Natural killer cell (primary cell): ENCODE results near the gene RTL1. TPM values are rescaled to one million over a fixed set of nuclear protein-coding genes. Genes with fewer than 3 reads are reported as not detected.

Experiments
- ATAC-seq, 3 donors: fragments of 150-1000 bp in 2 of 3; fragments of 200-7000 bp in 1 of 3; cut with Tn5 transposase; 1 replicate in 1 of 3; 2 replicates in 2 of 3; pipeline ENCODE4 v1.10.0; 2021; ENCODE audit warnings: mild to moderate bottlenecking in 2 of 3, moderate library complexity in 2 of 3
- DNase-seq, 2 donors: peaks; one replicate each; pipeline versions ENCODE4 v3.0.0 to v3.0.0-alpha.2; 2013 to 2021; ENCODE audit warnings: mixed read lengths in 1 of 2
- H3K27ac ChIP-seq: one replicate; pipeline ENCODE4 v1.5.1; 2013; ENCODE audit warnings: mild to moderate bottlenecking, low read length
- H3K27me3 ChIP-seq: one replicate; pipeline ENCODE4 v1.6.1; 2013; ENCODE audit warnings: low read length; ENCODE audit not compliant: control insufficient read depth, insufficient read depth
- H3K36me3 ChIP-seq: one replicate; pipeline ENCODE4 v1.6.1; 2013; ENCODE audit warnings: low read length; ENCODE audit not compliant: control insufficient read depth, insufficient read depth
- H3K4me1 ChIP-seq: one replicate; pipeline ENCODE4 v1.6.1; 2013; ENCODE audit warnings: low read length; ENCODE audit not compliant: control insufficient read depth, insufficient read depth
- H3K4me3 ChIP-seq: one replicate; pipeline ENCODE4 v1.5.1; 2013; ENCODE audit warnings: low read length
- H3K9me3 ChIP-seq: one replicate; pipeline ENCODE4 v1.6.1; 2013; ENCODE audit warnings: low read length; ENCODE audit not compliant: control insufficient read depth, insufficient read depth
- H3K27ac Mint-ChIP-seq, 2 donors: one replicate each; pipeline ENCODE4 v1.8.0; 2022; ENCODE audit warnings: mild to moderate bottlenecking in 2 of 2, mixed read lengths in 2 of 2, moderate library complexity in 1 of 2
- H3K27me3 Mint-ChIP-seq, 2 donors: one replicate each; pipeline ENCODE4 v1.8.0; 2022; ENCODE audit warnings: low read depth in 2 of 2, mixed read lengths in 2 of 2
- H3K36me3 Mint-ChIP-seq: one replicate; pipeline ENCODE4 v1.8.0; 2022; ENCODE audit warnings: mixed read lengths
- H3K4me1 Mint-ChIP-seq, 2 donors: one replicate each; pipeline ENCODE4 v1.8.0; 2022; ENCODE audit warnings: mixed read lengths in 2 of 2
- H3K4me3 Mint-ChIP-seq: one replicate; pipeline ENCODE4 v1.8.0; 2022; ENCODE audit warnings: mild to moderate bottlenecking, moderate library complexity, mixed read lengths
- H3K9me3 Mint-ChIP-seq, 2 donors: one replicate each; pipeline ENCODE4 v1.8.0; 2022; ENCODE audit warnings: mixed read lengths in 2 of 2
- WGBS: methylation state at CpG from one replicate; pipeline ENCODE4 v1.1.7; 2013; ENCODE audit warnings: missing lambda C conversion rate; ENCODE audit not compliant: insufficient coverage; 5-methylcytosine and 5-hydroxymethylcytosine counted together
- intact Hi-C: fragments of 100-400 bp; cut with micrococcal nuclease; formaldehyde crosslinking; loops from one replicate; pipeline ENCODE4 v1.14.2; 2022
- total RNA-seq, 4 donors: library from RNA; stranded (reverse); fragments of 120-200 nt in 1 of 4; gene quantifications; one replicate each; pipeline versions ENCODE4 v1.2.3 to v1.2.4, GENCODE V29; 2013 to 2022
- TF ChIP-seq, protein P1 (sequence below): fragments of 200-600 bp; IDR thresholded peaks from one replicate; pipeline ENCODE4 v1.8.0; 2022; ENCODE audit warnings: antibody characterized with exemption

Gene RTL1
- total RNA-seq, 3 donors from 2014 or later (not counting 1 experiment from before 2014, with no cell fraction given) = not detected

DNA sequence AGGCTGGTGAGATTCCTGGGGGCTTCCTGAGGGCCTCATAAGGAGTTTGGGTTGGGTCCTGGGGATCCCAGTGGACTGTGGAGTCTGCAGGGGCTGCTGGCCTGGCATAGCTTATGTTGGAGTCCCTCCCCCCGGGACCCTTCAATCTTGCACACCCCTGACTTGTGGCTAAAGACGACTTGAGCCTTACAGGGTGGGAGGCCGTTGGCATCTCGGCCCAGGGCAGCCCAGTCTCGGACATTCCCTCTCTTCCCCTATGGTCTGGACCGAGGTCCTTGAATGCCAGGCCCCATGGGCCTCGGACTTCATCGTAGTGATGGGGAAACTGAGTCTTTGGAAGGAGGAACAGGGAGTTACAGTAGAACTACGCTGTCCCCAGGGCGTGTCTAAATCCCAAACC lies 12.5 kb downstream of the RTL1 start:
- no peaks in the 10 kb centered on the region for H3K36me3 Mint-ChIP-seq
- H3K4me3 ChIP-seq = no peak overlapping the region
- H3K4me1 ChIP-seq = no peaks in the 10 kb centered on the region
- no peaks in the 10 kb centered on the region for H3K9me3 ChIP-seq
- H3K4me3 Mint-ChIP-seq = no peak overlapping the region
- H3K27me3 ChIP-seq = no peaks in the 10 kb centered on the region
- intact Hi-C loops = no loop called here
- TF ChIP-seq, protein P1, sequence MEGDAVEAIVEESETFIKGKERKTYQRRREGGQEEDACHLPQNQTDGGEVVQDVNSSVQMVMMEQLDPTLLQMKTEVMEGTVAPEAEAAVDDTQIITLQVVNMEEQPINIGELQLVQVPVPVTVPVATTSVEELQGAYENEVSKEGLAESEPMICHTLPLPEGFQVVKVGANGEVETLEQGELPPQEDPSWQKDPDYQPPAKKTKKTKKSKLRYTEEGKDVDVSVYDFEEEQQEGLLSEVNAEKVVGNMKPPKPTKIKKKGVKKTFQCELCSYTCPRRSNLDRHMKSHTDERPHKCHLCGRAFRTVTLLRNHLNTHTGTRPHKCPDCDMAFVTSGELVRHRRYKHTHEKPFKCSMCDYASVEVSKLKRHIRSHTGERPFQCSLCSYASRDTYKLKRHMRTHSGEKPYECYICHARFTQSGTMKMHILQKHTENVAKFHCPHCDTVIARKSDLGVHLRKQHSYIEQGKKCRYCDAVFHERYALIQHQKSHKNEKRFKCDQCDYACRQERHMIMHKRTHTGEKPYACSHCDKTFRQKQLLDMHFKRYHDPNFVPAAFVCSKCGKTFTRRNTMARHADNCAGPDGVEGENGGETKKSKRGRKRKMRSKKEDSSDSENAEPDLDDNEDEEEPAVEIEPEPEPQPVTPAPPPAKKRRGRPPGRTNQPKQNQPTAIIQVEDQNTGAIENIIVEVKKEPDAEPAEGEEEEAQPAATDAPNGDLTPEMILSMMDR = no peak
- 84% methylated on average over 9 of the region's 10 CpGs for WGBS
- no peak for DNase-seq
- H3K27me3 Mint-ChIP-seq = peaks cover 14 to 21% of the 10 kb centered on the region in 2 donors
- no peaks in the 10 kb centered on the region for H3K36me3 ChIP-seq
- no peak for ATAC-seq
- no peak overlapping the region for H3K27ac ChIP-seq
- no peaks in the 10 kb centered on the region for H3K4me1 Mint-ChIP-seq
- no peaks in the 10 kb centered on the region for H3K9me3 Mint-ChIP-seq
- H3K27ac Mint-ChIP-seq = no peak overlapping the region

DNA sequence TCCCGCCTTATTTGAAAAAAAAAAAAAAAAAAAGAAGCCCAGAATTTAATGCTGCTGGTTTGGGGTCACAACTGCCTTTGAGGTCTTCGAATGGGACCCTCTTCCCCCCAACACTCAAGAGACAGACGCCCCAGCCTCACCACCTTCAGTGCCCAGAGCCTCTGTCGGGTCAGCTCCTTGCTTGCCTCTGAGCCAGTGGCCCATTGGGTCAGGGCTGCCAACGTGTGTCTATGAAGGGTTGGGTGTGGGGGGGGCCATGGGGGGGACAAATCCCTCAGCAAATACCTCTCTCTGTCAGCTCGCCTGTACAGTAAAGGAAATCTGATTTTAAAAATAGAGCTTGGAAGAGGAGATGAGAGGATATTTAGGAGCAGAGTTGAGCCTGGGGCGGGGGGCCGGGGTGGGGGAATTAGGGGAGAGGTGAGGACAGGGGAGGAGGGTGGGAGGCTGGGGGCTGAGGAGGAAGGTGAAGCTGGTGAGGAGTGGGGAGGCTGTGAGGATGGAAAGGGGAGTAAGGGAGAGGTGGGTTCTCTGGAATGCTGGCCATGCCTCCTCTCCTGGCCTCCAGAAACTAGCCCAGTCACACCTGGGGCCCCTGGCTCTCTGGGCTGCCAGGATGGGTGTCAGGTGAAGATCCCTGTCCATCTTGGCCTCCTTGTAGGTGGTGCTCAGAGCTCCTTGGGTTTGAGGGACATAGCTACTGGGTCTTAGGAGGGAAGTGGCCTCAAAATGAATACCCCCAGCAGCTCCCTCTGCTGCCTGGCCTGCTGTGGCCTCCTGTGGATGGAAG lies 13.3 kb downstream of the RTL1 start:
- intact Hi-C loops = no loop called here
- no peak for ATAC-seq
- H3K36me3 Mint-ChIP-seq = no peaks in the 10 kb centered on the region
- Histone ChIP-seq H3K9me3 (no peaks in the 10 kb centered on the region), H3K4me1 (no peaks in the 10 kb centered on the region), H3K36me3 (no peaks in the 10 kb centered on the region), H3K27ac (no peak overlapping the region), H3K27me3 (no peaks in the 10 kb centered on the region), H3K4me3 (no peak overlapping the region)
- H3K4me3 Mint-ChIP-seq = no peak overlapping the region
- no peak overlapping the region for H3K27ac Mint-ChIP-seq
- TF ChIP-seq, protein P1 = no peak
- 93% methylated on average over 6 of the region's 8 CpGs for WGBS
- H3K4me1 Mint-ChIP-seq = no peaks in the 10 kb centered on the region
- no peak for DNase-seq
- peaks cover 14 to 28% of the 10 kb centered on the region in 2 donors for H3K27me3 Mint-ChIP-seq
- H3K9me3 Mint-ChIP-seq = no peaks in the 10 kb centered on the region

DNA sequence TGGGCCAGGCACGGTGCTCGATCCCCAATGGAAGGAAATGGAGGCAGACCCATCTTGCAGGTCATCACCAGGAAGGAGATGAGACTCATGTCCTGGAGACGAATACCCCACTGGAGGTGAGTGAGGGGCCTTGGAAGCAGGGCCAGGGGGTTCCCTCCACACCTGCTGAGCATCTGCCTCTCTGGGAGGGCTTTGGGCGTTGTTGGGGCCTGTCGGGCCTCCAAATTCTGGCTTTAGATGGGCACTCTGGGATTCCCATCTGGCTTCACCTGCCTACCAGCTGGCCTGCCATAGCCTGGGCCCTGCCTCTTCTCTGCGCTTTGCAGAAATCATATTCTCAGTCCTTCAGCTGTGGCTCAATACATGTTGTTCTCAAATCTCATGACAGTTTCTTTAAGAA lies 13.9 kb downstream of the RTL1 start:
- 95% methylated on average over 6 of the region's 6 CpGs for WGBS
- peak in 1 of 2 donors; percentile 5 for DNase-seq
- Mint-ChIP-seq H3K27ac (no peak overlapping the region), H3K36me3 (no peaks in the 10 kb centered on the region), H3K27me3 (peaks cover 14 to 28% of the 10 kb centered on the region in 2 donors), H3K9me3 (no peaks in the 10 kb centered on the region), H3K4me3 (no peak overlapping the region), H3K4me1 (no peaks in the 10 kb centered on the region)
- no peaks in the 10 kb centered on the region for H3K9me3 ChIP-seq
- H3K4me1 ChIP-seq = no peaks in the 10 kb centered on the region
- H3K27me3 ChIP-seq = no peaks in the 10 kb centered on the region
- TF ChIP-seq, protein P1 = no peak
- intact Hi-C loops = no loop called here
- no peak overlapping the region for H3K27ac ChIP-seq
- H3K4me3 ChIP-seq = no peak overlapping the region
- no peak for ATAC-seq
- no peaks in the 10 kb centered on the region for H3K36me3 ChIP-seq
